ENCODE data around the gene LRRC30.

LRRC30 gene

DNA sequence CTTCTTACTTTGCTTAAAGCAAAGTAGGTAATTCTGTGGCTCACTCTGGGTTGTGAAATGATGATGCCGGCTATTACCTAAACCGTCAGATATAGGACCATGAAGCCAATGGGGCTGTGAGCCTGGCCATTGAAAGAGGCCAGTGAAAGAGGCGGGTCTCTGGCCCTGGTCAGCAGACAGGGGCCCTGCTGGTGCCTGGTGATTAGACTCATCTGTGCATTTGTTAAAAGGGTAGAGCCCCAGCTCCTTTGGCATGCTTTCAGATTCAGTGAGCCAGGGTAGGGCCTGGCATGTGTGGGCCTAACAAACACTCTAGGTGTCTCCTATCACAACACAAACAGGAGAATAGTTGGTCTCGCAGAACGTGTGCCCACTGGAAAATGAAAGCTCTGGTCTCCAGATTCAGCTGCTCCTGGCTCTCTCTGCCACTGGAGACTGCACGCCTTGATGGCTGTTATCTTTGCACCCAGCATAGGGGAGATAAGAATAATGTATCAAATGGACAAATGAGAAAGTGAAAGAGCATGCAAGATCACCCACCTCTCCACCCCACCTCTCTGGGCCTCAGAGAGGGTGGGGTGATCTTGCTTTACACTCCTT, 6.9 kb downstream of the LRRC30 start:
- no peak for DNase-seq (ENCODE audit: low spot score)

DNA sequence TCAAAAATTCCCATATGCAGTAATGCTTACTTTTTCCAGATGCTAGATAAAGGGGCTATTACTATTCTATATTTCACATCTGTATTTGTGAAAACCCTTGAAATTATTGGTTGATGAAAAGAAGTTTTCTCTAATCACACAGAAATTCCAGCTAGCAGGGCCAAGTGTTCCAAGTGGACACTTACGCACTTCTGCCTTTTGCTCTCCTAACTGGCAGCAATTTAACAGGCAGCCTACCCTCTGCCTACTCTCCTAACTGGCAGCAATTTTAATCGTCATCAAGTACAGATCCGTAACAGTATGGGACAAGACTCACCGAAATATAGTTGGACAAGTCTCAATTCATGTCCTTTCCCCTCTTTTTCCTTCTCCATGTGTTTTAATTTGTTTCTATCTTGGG, 12.0 kb downstream of the LRRC30 start:
- no peak for DNase-seq (ENCODE audit: low spot score)

DNA sequence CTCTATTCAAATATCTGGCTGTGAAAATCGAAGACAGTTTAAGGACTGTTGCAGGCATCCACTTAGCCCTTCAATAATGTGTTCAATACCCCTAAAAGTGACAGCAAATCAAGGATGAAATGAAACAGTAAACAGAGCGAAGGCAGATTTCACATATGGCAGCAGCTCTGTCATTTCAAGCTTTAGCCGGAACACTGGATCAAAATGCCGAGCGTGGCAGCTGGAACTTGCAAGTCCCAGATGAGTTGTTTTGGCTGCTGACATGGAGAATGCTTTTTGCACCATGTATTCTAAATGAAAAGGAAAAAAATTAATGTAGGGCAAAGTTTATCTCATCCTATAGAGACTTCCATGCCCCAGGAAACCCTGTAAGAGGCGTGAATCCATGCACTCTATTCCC, 18.0 kb downstream of the LRRC30 start:
- DNase-seq (ENCODE audit: low spot score), result no peak

DNA sequence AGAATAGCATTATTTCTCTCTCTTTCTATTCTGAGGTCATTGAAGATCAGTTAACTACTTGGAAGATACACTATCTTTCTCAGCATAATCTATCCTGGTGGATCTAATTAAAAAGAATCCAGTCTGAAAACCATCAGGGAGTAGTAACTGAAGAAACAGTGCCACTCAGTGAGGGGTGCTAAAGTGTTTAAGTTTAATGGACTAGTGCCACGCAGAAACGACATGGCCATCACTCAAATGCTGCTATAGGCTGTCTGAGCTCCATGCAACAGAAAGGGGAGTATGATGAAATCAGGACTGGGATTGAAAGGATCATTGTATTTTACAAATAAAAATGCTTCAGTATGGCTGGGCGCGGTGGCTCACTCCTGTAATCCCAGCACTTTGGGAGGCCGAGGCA, 23.3 kb downstream of the LRRC30 start:
- DNase-seq (ENCODE audit: low spot score), result no peak

DNA sequence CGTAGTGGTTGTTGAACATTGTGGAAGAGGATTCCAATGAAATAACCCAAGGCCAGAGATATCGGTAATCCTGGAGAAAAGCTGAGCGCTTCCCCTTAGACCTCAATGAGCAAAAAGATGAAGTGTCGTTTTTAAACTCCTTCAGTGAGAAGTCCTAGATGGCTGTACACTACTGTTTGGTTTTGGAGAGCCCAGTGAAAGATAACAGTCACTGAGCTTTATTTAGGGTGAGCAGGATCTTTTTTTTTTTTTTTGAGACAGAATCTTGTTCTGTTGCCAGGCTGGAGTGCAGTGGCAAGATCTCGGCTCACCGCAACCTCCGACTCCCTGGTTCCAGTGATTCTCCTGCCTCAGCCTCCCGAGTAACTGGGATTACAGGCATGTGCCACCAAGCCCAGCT, 24.2 kb downstream of the LRRC30 start:
- DNase-seq (ENCODE audit: low spot score), result no peak

DNA sequence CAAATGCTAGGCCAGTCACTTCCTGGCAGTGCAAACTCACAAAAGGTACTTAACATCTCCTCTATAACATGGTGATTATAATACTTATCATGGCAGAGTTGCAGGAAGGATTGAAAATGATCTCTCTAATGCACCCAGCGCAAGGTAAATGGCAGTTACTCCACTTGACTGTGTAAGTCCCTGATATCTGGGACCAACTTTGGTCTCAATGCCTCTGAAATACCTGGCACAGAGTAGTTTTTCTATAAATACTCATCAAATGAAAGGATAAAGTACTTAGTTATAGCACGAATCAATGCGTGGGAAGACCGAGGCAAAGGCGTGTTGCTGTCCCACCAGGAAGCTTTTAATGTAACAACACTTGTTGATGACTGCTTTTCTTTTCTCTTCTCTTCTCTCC, 24.8 kb downstream of the LRRC30 start:
- no peak for DNase-seq (ENCODE audit: low spot score)

DNA sequence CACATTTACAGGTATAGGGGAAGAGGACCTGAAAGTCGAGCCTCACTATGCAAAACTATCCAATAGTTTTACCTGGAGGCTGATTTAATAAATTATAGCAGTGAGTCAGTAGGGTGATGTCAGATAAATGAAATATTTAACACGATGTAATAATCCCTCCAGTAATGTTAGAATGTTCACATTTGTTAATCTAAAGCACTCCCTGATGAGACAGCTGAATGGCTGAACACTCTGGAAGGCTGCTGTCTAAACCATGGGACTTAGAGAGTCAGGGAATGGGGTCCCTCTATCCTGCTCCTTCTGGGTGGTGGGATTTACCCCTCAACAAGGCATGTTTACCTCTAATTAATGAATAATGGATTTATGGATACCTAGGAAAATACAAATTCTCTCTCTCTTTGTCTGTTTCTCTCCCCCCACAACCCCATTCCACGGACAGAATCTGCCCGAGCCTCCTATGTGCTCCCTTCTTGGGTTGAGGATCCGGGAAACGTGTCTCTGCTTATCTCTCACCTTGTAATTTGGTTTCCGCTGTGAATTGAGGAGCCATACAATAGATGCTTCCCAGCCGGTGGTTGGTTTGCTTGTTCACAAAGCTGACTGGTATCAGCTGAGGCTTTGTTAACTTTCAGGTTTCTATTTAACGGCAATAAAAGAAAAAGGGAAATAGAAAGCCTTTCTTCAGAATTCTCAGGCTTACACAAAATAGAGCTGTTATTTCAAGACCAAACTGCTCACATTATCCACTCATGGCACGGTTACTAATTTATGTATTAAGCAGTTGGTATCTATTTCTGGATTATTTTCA, 25.9 kb downstream of the LRRC30 start:
- no peak for DNase-seq (ENCODE audit: low spot score)

DNA sequence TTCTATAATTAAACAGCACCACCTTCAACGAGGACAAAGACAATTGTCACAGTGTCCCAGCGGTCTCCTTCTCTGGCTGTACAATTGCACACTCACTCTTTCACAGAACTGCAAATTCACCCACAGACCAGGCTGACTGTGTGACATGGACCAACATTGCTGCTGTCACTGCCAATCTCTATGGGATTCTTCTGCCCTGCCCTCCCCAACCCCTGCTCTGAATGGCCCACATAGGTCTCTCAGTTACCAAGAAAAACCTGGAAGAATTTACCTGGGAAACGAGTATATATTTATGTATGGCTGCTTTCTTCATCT, 26.5 kb downstream of the LRRC30 start:
- no peak for DNase-seq (ENCODE audit: low spot score)

DNA sequence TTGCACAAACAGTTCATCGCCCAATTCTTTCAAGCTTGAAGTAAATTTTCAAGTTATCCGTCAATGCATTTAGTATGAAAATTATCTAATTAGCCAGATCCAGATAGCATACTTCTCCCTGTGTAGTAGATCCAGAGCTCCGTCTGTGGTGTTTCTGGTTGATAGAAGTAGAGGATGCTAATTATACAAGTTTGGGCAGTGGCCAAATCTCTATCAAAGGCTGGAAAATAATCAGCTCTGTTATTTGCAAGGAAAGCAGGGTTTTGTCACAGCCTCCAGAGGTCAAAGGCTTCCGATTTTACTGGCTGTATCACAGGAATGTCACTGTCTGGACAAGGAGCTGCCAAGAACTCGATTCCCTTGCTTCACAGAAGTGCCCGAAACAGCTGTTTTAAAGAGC, 28.6 kb downstream of the LRRC30 start:
- DNase-seq (ENCODE audit: low spot score), result no peak

DNA sequence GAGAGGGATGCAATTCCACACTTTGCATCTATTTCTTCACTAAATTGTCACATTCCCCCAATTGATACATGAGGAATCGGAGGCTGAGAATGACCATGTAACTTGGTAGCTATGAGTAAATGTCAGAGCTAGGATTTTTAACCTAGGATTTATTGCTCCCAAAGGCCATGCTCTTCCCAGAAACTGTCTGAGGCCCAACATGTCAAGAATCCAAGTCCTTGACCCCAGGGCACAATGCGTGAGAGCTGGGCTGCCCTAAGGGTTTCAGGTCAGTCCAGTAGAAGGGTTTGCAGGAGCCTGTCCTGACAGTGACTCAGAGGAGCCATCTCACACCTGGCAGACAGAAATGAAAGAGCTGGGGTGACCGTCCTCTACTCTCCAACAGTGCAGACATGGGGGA, 30.3 kb downstream of the LRRC30 start:
- no peak for DNase-seq (ENCODE audit: low spot score)

DNA sequence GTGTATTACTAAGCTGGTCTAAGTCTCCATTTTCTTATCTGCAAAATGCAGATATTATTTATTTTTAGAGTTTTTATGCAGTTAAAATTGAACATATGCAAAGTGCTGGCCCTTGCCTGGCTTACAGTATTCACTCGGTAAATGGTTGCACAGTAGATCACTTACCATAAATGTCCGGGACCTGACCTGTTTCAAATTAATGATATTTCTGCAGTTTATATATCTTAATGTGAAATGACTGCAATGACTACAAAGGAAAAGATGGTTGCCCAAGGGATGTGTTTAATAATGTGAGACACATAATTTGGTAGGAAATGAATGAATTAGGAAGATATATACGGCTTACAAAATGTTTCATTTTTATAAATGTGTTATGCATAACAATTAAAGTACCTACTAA, 37.1 kb downstream of the LRRC30 start:
- DNase-seq (ENCODE audit: low spot score), result no peak

DNA sequence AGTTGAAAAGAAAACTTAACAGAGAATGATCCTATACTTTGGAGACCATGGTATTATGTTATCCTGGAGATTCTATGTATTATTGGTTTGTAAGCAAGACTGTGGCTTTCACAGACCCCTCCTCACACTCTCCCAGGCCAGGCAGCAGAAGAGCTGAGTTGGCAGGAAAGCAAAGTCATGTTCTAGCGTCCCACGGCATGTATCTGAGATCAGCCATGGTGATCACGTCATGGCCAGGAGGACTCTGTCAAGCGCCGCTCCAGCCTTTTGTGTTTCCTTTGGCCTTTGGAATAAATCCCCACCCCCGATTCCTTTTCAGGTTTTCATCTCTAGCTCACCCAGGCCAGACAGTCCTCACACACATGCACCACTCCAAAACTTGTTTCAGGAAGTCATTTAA, 39.1 kb downstream of the LRRC30 start:
- no peak for DNase-seq (ENCODE audit: low spot score)

DNA sequence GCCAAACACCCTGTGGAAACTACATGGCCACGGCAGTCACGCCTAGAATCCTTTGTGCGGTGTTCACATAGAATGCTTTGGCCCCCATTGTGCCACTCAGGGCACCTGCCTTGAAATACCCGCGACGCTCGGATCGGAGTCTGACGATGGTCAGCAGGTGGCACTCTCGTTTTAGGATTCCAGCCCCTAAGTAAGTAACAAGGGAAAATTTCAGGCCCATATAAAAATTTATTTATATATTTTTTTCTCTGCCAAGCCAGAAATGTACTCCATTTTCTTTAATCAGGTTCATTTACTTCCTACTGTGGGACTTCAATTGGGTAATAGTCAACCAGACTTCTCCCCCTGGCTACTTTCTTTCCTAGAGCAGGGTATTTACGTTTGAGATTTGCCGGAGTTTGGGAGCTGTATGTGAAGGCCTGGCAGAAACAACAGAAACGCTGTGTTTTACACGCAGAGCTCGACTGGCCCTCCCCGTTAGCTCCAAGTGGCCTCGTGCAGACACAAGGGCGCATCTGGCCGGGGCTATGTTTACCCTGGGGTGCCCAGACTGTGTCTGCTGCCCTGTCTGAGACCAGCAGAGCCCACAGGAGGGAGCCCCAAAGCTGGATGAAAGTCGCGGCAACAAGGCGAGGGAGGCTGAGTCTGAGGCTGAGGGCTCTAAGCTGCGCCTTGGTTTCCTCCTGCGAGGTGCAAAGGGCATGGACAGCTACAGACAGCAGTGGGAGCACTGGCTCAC, 41.6 kb downstream of the LRRC30 start:
- peak; percentile 10 for DNase-seq (ENCODE audit: low spot score)

DNA sequence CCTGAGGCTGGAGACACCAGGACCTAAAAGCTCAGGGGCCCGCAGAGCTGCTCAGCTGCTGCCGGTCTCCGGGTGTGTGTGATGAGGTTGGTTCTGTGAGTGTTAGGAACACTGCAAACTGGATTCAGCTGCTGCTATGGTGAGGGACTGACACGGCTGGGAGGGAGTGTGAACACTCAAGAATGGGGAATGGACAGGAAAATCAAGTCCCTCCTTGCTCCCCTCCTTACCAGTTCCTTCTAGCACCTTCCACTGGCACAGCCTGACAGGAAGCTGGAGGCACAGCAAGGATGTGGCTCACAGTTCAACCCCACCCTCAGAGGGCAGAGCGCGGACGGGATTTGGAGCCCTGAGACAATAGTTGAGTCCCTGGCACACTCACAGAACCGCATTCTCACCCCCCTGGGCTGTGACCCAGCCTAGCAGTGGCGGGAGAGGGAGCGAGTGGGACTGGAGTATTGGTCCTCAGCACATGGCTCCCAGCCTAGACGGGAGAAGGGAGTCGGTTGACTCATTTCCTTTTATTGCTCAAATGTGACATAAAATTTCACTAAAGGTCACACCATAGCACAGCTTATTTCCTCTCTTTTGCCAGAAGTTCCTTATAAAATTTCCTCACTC, 42.5 kb downstream of the LRRC30 start:
- DNase-seq (ENCODE audit: low spot score), result no peak

DNA sequence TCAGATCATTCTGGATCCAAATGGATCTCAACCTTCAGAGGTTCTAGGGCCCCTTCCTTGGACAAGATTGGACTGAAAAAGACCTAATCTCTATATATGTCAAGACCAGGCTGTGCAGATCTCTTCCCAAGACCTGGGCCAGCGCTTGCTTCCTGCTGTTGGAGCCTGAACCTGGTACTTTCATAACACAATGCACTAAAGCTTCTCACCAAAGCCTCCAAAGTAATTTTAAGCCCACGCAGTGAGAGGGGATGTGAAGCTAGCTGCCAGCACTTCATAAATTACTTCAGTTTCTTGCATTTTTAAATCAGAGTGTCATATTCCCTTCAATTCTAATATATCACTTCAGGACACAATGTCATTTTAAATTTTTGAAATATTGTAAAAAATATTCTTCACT, 50.7 kb downstream of the LRRC30 start:
- DNase-seq (ENCODE audit: low spot score), result no peak
